Measurements from ENCODE around the gene TRPV3.
"Not testable (repeated sequence)": the region's sequence is repeated elsewhere in the genome, so short reads cannot be mapped to it uniquely, and the experiment has no call there.

TRPV3 gene

GRCh38 chr17:3466355-3466754 lies 91.3 kb downstream of the TRPV3 start:
- DNase-seq: not testable (repeated sequence)
